Neural crest cell (in vitro differentiated cells): ENCODE results near the gene MANF. TPM values are rescaled to one million over a fixed set of nuclear protein-coding genes. Genes with fewer than 3 reads are reported as not detected.

ENCODE experiments used
- DNase-seq: peaks from one replicate; pipeline ENCODE4 v3.0.0; 2021; ENCODE audit warnings: low read depth, mixed read lengths, low spot score
- H3K27ac Mint-ChIP-seq: one replicate; pipeline ENCODE4 v1.8.0; 2021; ENCODE audit warnings: mild to moderate bottlenecking, mixed read lengths; ENCODE audit not compliant: unreplicated experiment
- H3K27me3 Mint-ChIP-seq: 2 replicates; pipeline ENCODE4 v1.8.0; 2021; ENCODE audit warnings: low read depth, mild to moderate bottlenecking, mixed read lengths
- H3K36me3 Mint-ChIP-seq: 2 replicates; pipeline ENCODE4 v1.8.0; 2021; ENCODE audit warnings: low read depth, mild to moderate bottlenecking, mixed read lengths
- H3K4me1 Mint-ChIP-seq: 2 replicates; pipeline ENCODE4 v1.8.0; 2021; ENCODE audit warnings: mixed read lengths
- H3K4me3 Mint-ChIP-seq: one replicate; pipeline ENCODE4 v1.8.0; 2021; ENCODE audit warnings: mild to moderate bottlenecking, mixed read lengths
- H3K9me3 Mint-ChIP-seq: 2 replicates; pipeline ENCODE4 v1.8.0; 2021; ENCODE audit warnings: mixed read lengths
- total RNA-seq: library from RNA; stranded (reverse); gene quantifications from 2 replicates; pipeline ENCODE4 v1.2.1, GENCODE V29; 2021
- TF ChIP-seq, protein P1 (sequence below): fragments of 200-600 bp; sonication (generic); conservative IDR thresholded peaks from 2 replicates; pipeline ENCODE4 v1.5.0; 2021; ENCODE audit warnings: antibody characterized with exemption, mild to moderate bottlenecking

The MANF gene
- total RNA-seq, 1 donor from 2014 or later, result 114 TPM

- H3K4me3 Mint-ChIP-seq, result peak overlapping the region; percentile 78
- no peak overlapping the region for H3K27ac Mint-ChIP-seq
- no peaks in the 10 kb centered on the region for H3K9me3 Mint-ChIP-seq
- DNase-seq, result no peak
- peaks cover 3% of the 10 kb centered on the region for H3K27me3 Mint-ChIP-seq
- H3K4me1 Mint-ChIP-seq, result peaks cover 39% of the 10 kb centered on the region
- TF ChIP-seq, protein P1, sequence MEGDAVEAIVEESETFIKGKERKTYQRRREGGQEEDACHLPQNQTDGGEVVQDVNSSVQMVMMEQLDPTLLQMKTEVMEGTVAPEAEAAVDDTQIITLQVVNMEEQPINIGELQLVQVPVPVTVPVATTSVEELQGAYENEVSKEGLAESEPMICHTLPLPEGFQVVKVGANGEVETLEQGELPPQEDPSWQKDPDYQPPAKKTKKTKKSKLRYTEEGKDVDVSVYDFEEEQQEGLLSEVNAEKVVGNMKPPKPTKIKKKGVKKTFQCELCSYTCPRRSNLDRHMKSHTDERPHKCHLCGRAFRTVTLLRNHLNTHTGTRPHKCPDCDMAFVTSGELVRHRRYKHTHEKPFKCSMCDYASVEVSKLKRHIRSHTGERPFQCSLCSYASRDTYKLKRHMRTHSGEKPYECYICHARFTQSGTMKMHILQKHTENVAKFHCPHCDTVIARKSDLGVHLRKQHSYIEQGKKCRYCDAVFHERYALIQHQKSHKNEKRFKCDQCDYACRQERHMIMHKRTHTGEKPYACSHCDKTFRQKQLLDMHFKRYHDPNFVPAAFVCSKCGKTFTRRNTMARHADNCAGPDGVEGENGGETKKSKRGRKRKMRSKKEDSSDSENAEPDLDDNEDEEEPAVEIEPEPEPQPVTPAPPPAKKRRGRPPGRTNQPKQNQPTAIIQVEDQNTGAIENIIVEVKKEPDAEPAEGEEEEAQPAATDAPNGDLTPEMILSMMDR, result no peak
- peaks cover 31% of the 10 kb centered on the region for H3K36me3 Mint-ChIP-seq
Observed at GRCh38 chr3:51395493-51396213, 10.6 kb downstream of the MANF start.

- no peak overlapping the region for H3K27ac Mint-ChIP-seq
- H3K4me1 Mint-ChIP-seq, result peaks cover 37% of the 10 kb centered on the region
- H3K27me3 Mint-ChIP-seq, result peaks cover 3% of the 10 kb centered on the region
- H3K36me3 Mint-ChIP-seq, result peaks cover 31% of the 10 kb centered on the region
- DNase-seq, result no peak
- H3K4me3 Mint-ChIP-seq, result peak overlapping the region; percentile 52
- TF ChIP-seq, protein P1, result no peak
- no peaks in the 10 kb centered on the region for H3K9me3 Mint-ChIP-seq
Observed at GRCh38 chr3:51396401-51396800, 11.3 kb downstream of the MANF start.

GRCh38 chr3:51397392-51397791 is 12.3 kb downstream of the MANF start:
- H3K4me1 Mint-ChIP-seq, result peaks cover 36% of the 10 kb centered on the region
- H3K36me3 Mint-ChIP-seq, result peaks cover 30% of the 10 kb centered on the region
- H3K27me3 Mint-ChIP-seq, result peaks cover 3% of the 10 kb centered on the region
- H3K27ac Mint-ChIP-seq, result peak overlapping the region; percentile 68
- peak overlapping the region; percentile 75 for H3K4me3 Mint-ChIP-seq
- no peak for DNase-seq
- TF ChIP-seq, protein P1, result no peak
- no peaks in the 10 kb centered on the region for H3K9me3 Mint-ChIP-seq

- Mint-ChIP-seq H3K27ac (no peak overlapping the region), H3K9me3 (no peaks in the 10 kb centered on the region), H3K4me3 (no peak overlapping the region), H3K36me3 (peaks cover 22% of the 10 kb centered on the region), H3K4me1 (peaks cover 25% of the 10 kb centered on the region), H3K27me3 (peaks cover 3% of the 10 kb centered on the region)
- no peak for DNase-seq
- TF ChIP-seq, protein P1, result no peak
Observed at GRCh38 chr3:51398595-51399310, 13.7 kb downstream of the MANF start.

DNA sequence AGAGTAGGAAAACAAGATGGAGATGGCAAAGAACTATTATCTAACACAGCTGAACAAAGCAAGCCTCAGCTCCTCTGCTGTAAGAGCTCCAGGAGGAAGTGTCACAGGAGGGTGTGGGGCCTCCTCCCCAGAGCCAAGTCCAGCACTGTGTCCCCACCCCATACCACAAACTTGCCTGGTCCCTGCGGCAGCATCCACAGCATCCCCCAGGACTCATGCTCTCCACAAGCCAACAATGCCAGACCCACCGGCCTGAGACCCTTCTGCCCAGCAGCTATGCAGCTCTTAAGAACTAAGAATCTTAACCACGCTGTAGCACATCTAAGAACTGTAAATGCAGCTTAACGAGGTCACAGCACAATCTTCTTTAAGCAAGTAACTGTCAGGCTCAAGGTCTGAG is 15.1 kb downstream of the MANF start:
- Mint-ChIP-seq H3K36me3 (peaks cover 10% of the 10 kb centered on the region), H3K4me1 (peaks cover 11% of the 10 kb centered on the region), H3K27me3 (no peaks in the 10 kb centered on the region), H3K4me3 (peak overlapping the region; percentile 11), H3K27ac (no peak overlapping the region), H3K9me3 (no peaks in the 10 kb centered on the region)
- TF ChIP-seq, protein P1, result no peak
- no peak for DNase-seq
